HEK293 (cell line): ENCODE measurements around the gene DNM1L.

Experiments
- CTCF ChIA-PET: fragments of 350-600 bp; formaldehyde crosslinking; extraction: SDS; loops from one replicate; lab custom pipeline; 2021; ENCODE audit warnings: antibody characterized with exemption; lab: Yijun Ruan, JAX
- POLR2A ChIA-PET: fragments of 300-600 bp; formaldehyde crosslinking; extraction: SDS; loops from one replicate; lab custom pipeline; 2020; ENCODE audit warnings: antibody characterized with exemption, inconsistent platforms; lab: Yijun Ruan, JAX
- H3K27ac ChIP-seq: fragments of 200-500 bp; sonication (Bioruptor generic); 2 replicates; pipeline ENCODE4 v1.5.1; 2014; ENCODE audit warnings: low read depth, low read length, control low read depth, inconsistent platforms; ENCODE audit errors: extremely low read depth
- H3K36me3 ChIP-seq, 2 experiments: fragments of 200-500 bp in 1 of 2; sonication (Bioruptor generic) in 1 of 2; 1 replicate in 1 of 2; 2 replicates in 1 of 2; pipeline ENCODE4 v1.5.1; 2014 to 2017; ENCODE audit warnings: inconsistent platforms in 2 of 2, low read length in 2 of 2; ENCODE audit not compliant: control insufficient read depth in 2 of 2, insufficient read depth in 1 of 2
- H3K4me1 ChIP-seq: fragments of 200-500 bp; sonication (Bioruptor generic); 2 replicates; pipeline ENCODE4 v1.5.1; 2014; ENCODE audit warnings: mild to moderate bottlenecking, low read length, inconsistent platforms; ENCODE audit not compliant: control insufficient read depth, insufficient read depth
- H3K4me3 ChIP-seq: 2 replicates; pipeline ENCODE4 v1.5.1; 2011; ENCODE audit warnings: low read depth, mild to moderate bottlenecking, control low read depth, low read length, moderate library complexity
- H3K9me3 ChIP-seq: fragments of 200-500 bp; sonication (Bioruptor generic); 2 replicates; pipeline ENCODE4 v1.5.1; 2014; ENCODE audit warnings: low read depth, low read length, inconsistent platforms; ENCODE audit not compliant: control insufficient read depth, insufficient read depth
- HIC1 ChIP-seq: fragments of 450-650 bp; formaldehyde crosslinking; IDR thresholded peaks from 2 replicates; pipeline ENCODE4 v1.5.1; 2016; ENCODE audit warnings: missing biosample characterization, missing genetic modification characterization
- HOXA7 ChIP-seq: sonication (generic); formaldehyde crosslinking; IDR thresholded peaks from 2 replicates; pipeline ENCODE4 v1.8.1; 2022; ENCODE audit warnings: missing genetic modification reagents, borderline replicate concordance
- IKZF3 ChIP-seq: fragments of 450-650 bp; IDR thresholded peaks from 2 replicates; pipeline ENCODE4 v1.5.0; 2018; ENCODE audit warnings: missing biosample characterization, mild to moderate bottlenecking, missing genetic modification characterization, moderate library complexity
- MEIS1 ChIP-seq: sonication (generic); formaldehyde crosslinking; IDR thresholded peaks from 2 replicates; pipeline ENCODE4 v1.8.1; 2022; ENCODE audit warnings: missing genetic modification reagents, mild to moderate bottlenecking, borderline replicate concordance
- OVOL3 ChIP-seq: fragments of 450-650 bp; formaldehyde crosslinking; IDR thresholded peaks from 2 replicates; pipeline ENCODE4 v1.5.1; 2016; ENCODE audit warnings: missing biosample characterization, missing genetic modification characterization
- PBX3 ChIP-seq: sonication (generic); formaldehyde crosslinking; IDR thresholded peaks from 2 replicates; pipeline ENCODE4 v1.8.1; 2022; ENCODE audit warnings: mild to moderate bottlenecking, moderate library complexity, missing genetic modification reagents
- PRDM1 ChIP-seq: fragments of 450-650 bp; formaldehyde crosslinking; IDR thresholded peaks from 2 replicates; pipeline ENCODE4; 2016; ENCODE audit warnings: missing biosample characterization, missing genetic modification characterization
- SP3 ChIP-seq: fragments of 450-650 bp; formaldehyde crosslinking; IDR thresholded peaks from 2 replicates; pipeline ENCODE4 v1.5.1; 2016; ENCODE audit warnings: missing biosample characterization, missing genetic modification characterization
- ZBTB10 ChIP-seq: fragments of 450-650 bp; formaldehyde crosslinking; IDR thresholded peaks from 2 replicates; pipeline ENCODE4 v1.5.1; 2016; ENCODE audit warnings: missing biosample characterization, missing genetic modification characterization
- ZBTB11 ChIP-seq: fragments of 450-650 bp; formaldehyde crosslinking; conservative IDR thresholded peaks from 2 replicates; pipeline ENCODE4 v1.5.1; 2016; ENCODE audit warnings: low read depth, missing biosample characterization, missing genetic modification characterization
- ZBTB48 ChIP-seq: fragments of 450-650 bp; formaldehyde crosslinking; IDR thresholded peaks from 2 replicates; pipeline ENCODE4 v1.5.1; 2016; ENCODE audit warnings: missing biosample characterization, missing genetic modification characterization
- ZNF121 ChIP-seq: fragments of 450-650 bp; formaldehyde crosslinking; IDR thresholded peaks from 2 replicates; pipeline ENCODE4 v1.5.1; 2016; ENCODE audit warnings: missing biosample characterization, missing genetic modification characterization
- ZNF169 ChIP-seq: fragments of 450-650 bp; formaldehyde crosslinking; IDR thresholded peaks from 2 replicates; pipeline ENCODE4 v1.5.1; 2016; ENCODE audit warnings: missing biosample characterization, missing genetic modification characterization
- ZNF292 ChIP-seq: fragments of 450-650 bp; formaldehyde crosslinking; IDR thresholded peaks from 2 replicates; pipeline ENCODE4 v1.5.1; 2016; ENCODE audit warnings: low read depth, missing biosample characterization, missing genetic modification characterization, borderline replicate concordance
- ZNF362 ChIP-seq: fragments of 450-650 bp; formaldehyde crosslinking; IDR thresholded peaks from 2 replicates; pipeline ENCODE4 v1.5.1; 2016; ENCODE audit warnings: missing biosample characterization, missing genetic modification characterization
- ZNF398 ChIP-seq: fragments of 450-650 bp; formaldehyde crosslinking; IDR thresholded peaks from 2 replicates; pipeline ENCODE4 v1.5.1; 2017; ENCODE audit warnings: missing biosample characterization, missing genetic modification characterization
- ZNF521 ChIP-seq: fragments of 450-650 bp; formaldehyde crosslinking; IDR thresholded peaks from 2 replicates; pipeline ENCODE4 v1.5.1; 2017; ENCODE audit warnings: missing biosample characterization, mild to moderate bottlenecking, missing genetic modification characterization
- ZNF580 ChIP-seq: fragments of 450-650 bp; formaldehyde crosslinking; IDR thresholded peaks from 2 replicates; pipeline ENCODE4 v1.5.1; 2016; ENCODE audit warnings: missing biosample characterization, missing genetic modification characterization
- ZNF626 ChIP-seq: fragments of 450-650 bp; sonication (Bioruptor Pico); formaldehyde crosslinking; IDR thresholded peaks from 2 replicates; pipeline ENCODE4 v1.5.1; 2018; ENCODE audit warnings: missing biosample characterization, missing genetic modification characterization, inconsistent platforms
- ZNF701 ChIP-seq: fragments of 450-650 bp; formaldehyde crosslinking; IDR thresholded peaks from 2 replicates; pipeline ENCODE4 v1.5.1; 2016; ENCODE audit warnings: missing biosample characterization, missing genetic modification characterization

DNM1L gene

GRCh38 chr12:32776258-32776657, 97.2 kb downstream of the DNM1L start:
- CTCF ChIA-PET, result no interaction called here
- Histone ChIP-seq H3K27ac (no peak overlapping the region), H3K36me3 (no peaks in the 10 kb centered on the region), H3K4me1 (no peaks in the 10 kb centered on the region), H3K9me3 (no peaks in the 10 kb centered on the region), H3K4me3 (no peak overlapping the region)
- POLR2A ChIA-PET, result no interaction called here
- TF ChIP-seq ZBTB48 (tag by site-specific recombination) (no peak), PRDM1 (tag by site-specific recombination) (no peak), ZNF701 (tag by site-specific recombination) (no peak), PBX3 (CRISPR knock-in tag) (no peak), ZNF626 (no peak), ZNF292 (tag by site-specific recombination) (no peak), HIC1 (tag by site-specific recombination) (no peak), ZNF521 (no peak), SP3 (tag by site-specific recombination) (no peak), OVOL3 (no peak), ZNF580 (tag by site-specific recombination) (no peak)

- Histone ChIP-seq H3K36me3 (no peaks in the 10 kb centered on the region), H3K27ac (no peak overlapping the region), H3K4me1 (no peaks in the 10 kb centered on the region)
- ChIA-PET CTCF (no interaction called here), POLR2A (no interaction called here)
- TF ChIP-seq ZBTB11 (tag by site-specific recombination) (no peak), ZBTB10 (no peak), ZNF521 (no peak), ZNF398 (tag by site-specific recombination) (no peak), MEIS1 (CRISPR knock-in tag) (no peak), SP3 (tag by site-specific recombination) (no peak), ZNF362 (tag by site-specific recombination) (no peak), ZNF169 (tag by site-specific recombination) (no peak), ZNF121 (tag by site-specific recombination) (no peak), HOXA7 (CRISPR knock-in tag) (no peak), IKZF3 (no peak)
- TF ChIP-seq, all 188 proteins: peak for 0
- Histone ChIP-seq H3K4me3 (no peak overlapping the region), H3K9me3 (no peaks in the 10 kb centered on the region)
Observed at GRCh38 chr12:32777159-32777558, 98.1 kb downstream of the DNM1L start.
